ENCODE measurements around the gene KIAA1958. TPM values are rescaled to one million over a fixed set of nuclear protein-coding genes. Genes with fewer than 3 reads are reported as not detected.

The KIAA1958 gene
- polyA plus RNA-seq, 1 of the 3 experiments (the other 2 are of a cell fraction): 1.6 TPM

- TF ChIP-seq, protein P1, sequence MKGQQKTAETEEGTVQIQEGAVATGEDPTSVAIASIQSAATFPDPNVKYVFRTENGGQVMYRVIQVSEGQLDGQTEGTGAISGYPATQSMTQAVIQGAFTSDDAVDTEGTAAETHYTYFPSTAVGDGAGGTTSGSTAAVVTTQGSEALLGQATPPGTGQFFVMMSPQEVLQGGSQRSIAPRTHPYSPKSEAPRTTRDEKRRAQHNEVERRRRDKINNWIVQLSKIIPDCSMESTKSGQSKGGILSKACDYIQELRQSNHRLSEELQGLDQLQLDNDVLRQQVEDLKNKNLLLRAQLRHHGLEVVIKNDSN (IDR thresholded peaks at IDR 0.05; ENCODE audit: borderline replicate concordance, low read depth): no peak
- no peak for TF ChIP-seq EP300 (IDR thresholded peaks at IDR 0.05; ENCODE audit: borderline replicate concordance in 1 of 2, low read depth in 1 of 2, low read length in 1 of 2)
- no peak for TF ChIP-seq TCF12 (IDR thresholded peaks at IDR 0.05)
- TF ChIP-seq MEF2A (IDR thresholded peaks at IDR 0.05; ENCODE audit: borderline replicate concordance, low read depth): no peak
- TF ChIP-seq YY1 (IDR thresholded peaks at IDR 0.05; ENCODE audit: low read depth): no peak
- TF ChIP-seq TAF1 (IDR thresholded peaks at IDR 0.05; ENCODE audit: borderline replicate concordance, low read depth, low read length): no peak
- no peak for TF ChIP-seq TEAD4 (IDR thresholded peaks at IDR 0.05; ENCODE audit: borderline replicate concordance, insufficient read depth)
- no peak for TF ChIP-seq SIN3A (IDR thresholded peaks at IDR 0.05; ENCODE audit: borderline replicate concordance, low read depth, low read length)
- no peak for TF ChIP-seq NFIC (IDR thresholded peaks at IDR 0.05; ENCODE audit: borderline replicate concordance)
- no peak for TF ChIP-seq MXI1 (IDR thresholded peaks at IDR 0.05; ENCODE audit: low read depth, low read length)
- TF ChIP-seq CHD2 (IDR thresholded peaks at IDR 0.05; ENCODE audit: low read length, partially characterized antibody): no peak
- TF ChIP-seq, protein P2, sequence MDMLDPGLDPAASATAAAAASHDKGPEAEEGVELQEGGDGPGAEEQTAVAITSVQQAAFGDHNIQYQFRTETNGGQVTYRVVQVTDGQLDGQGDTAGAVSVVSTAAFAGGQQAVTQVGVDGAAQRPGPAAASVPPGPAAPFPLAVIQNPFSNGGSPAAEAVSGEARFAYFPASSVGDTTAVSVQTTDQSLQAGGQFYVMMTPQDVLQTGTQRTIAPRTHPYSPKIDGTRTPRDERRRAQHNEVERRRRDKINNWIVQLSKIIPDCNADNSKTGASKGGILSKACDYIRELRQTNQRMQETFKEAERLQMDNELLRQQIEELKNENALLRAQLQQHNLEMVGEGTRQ (IDR thresholded peaks at IDR 0.05; ENCODE audit: borderline replicate concordance, low read depth, low read length): no peak
- TF ChIP-seq RCOR1 (IDR thresholded peaks at IDR 0.05; ENCODE audit: low read length): no peak
- no peak for TF ChIP-seq JUND (IDR thresholded peaks at IDR 0.05)
- no peak for TF ChIP-seq REST (IDR thresholded peaks at IDR 0.05; ENCODE audit: low read depth, low read length)
- H3K36me3 ChIP-seq (replicated peaks in 1 of 2; ENCODE audit: control insufficient read depth in 1 of 2, insufficient read depth in 2 of 2, low read length in 1 of 2): peaks cover 0 to 21% of the 10 kb centered on the region in 2 experiments
- no peak overlapping the region for H2AFZ ChIP-seq (ENCODE audit: low read depth)
- no peaks in the 10 kb centered on the region for H3K9me2 ChIP-seq
- DNase-seq: no peak
- CTCF ChIA-PET: no interaction called here
- H3K4me3 ChIP-seq (ENCODE audit: low read depth in 2 of 2, low read length in 1 of 2): no peak overlapping the region
- H3K4me1 ChIP-seq (ENCODE audit: control insufficient read depth in 1 of 2, insufficient read depth in 2 of 2, low read depth in 1 of 2, low read length in 1 of 2): peaks cover 19 to 23% of the 10 kb centered on the region in 2 experiments; a peak in 3 of 4 replicates
- POLR2A ChIA-PET: no interaction called here
- H3K4me2 ChIP-seq: no peak overlapping the region
- no peak overlapping the region for H3K9ac ChIP-seq
- no peaks in the 10 kb centered on the region for H3K27me3 ChIP-seq (ENCODE audit: insufficient read depth)
- no peaks in the 10 kb centered on the region for H4K20me1 ChIP-seq (ENCODE audit: insufficient read depth)
- no peaks in the 10 kb centered on the region; the same call in 1 of the 2 replicates for H3K79me2 ChIP-seq (ENCODE audit: insufficient read depth)
- H3K27ac ChIP-seq (ENCODE audit: low read depth in 2 of 2, low read length in 1 of 2): no peak overlapping the region
- no peaks in the 10 kb centered on the region for H3K9me3 ChIP-seq
- peaks cover 27% of the 10 kb centered on the region for H3F3A ChIP-seq (replicated peaks; ENCODE audit: insufficient read depth)
- 79% methylated on average over 3 of the region's 3 CpGs for WGBS (ENCODE audit: low lambda C conversion rate)
Measured at GRCh38 chr9:112572416-112572815, 85.8 kb downstream of the KIAA1958 start.
